Ovary (tissue), 3 donors: ENCODE results near the gene GRK4.

Experiments used
- EP300 ChIP-seq: sonication (generic); formaldehyde crosslinking; IDR thresholded peaks from one replicate; pipeline ENCODE4 v1.6.1; 2017; ENCODE audit warnings: antibody characterized with exemption
- POLR2A ChIP-seq: fragments of 450-650 bp; IDR thresholded peaks from one replicate; pipeline ENCODE4 v1.6.1; 2017; ENCODE audit warnings: antibody characterized with exemption, mild to moderate bottlenecking, moderate library complexity
- TF ChIP-seq, protein P1 (sequence below), 3 donors: fragments of 450-650 bp in 2 of 3; fragments of 200-600 bp in 1 of 3; IDR thresholded peaks; one replicate each; pipeline versions ENCODE4 v1.5.1 to v1.8.0; 2016 to 2022; ENCODE audit warnings: antibody characterized with exemption in 3 of 3, mild to moderate bottlenecking in 1 of 3
- donor health status: DM: no; HTN: no; CAD: no.

DNA sequence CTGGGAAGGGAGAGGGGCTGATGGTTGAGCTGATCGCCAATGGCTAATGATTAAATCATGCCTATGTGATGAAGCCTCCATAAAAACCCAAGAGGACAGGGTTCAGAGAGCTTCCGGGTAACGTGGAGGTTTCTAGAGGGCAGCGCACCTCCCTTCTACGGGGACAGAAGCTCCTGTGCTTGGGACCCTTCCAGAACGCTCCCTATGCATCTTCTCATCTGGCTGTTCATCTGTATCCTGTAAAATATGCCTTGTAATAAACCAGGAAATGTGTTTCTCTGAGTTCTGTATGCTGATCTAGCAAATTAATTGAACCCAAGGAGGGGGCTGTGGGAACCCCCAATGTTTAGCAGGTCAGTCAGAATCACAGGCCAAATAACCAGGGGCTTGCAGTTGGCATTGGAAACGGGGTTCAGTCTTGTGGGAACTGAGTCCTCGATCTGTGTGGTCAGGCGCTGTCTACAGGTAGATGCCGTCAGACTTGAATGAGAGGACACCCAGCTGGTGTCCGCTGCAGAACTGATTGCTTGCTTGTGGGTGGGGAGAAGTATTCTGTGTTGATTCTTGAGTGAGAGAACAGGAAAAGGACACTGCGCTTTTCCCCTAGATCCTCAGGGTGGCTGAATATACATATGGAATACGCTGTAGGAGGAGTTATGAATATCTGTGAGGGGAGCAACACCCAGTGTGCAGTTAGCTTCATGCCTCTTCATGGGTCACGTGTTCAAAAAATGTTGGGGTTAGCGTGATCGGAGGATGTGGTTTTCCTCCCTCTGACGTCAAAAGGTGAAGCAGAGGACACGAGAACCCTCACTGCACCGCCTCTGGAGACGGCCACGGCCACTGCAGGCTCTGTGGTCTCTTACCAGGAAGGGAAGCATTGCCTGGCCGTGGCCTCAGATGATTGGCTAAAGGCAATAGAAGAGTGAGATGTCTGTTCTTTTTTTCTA, 81.8 kb downstream of the GRK4 start:
- TF ChIP-seq, protein P1, sequence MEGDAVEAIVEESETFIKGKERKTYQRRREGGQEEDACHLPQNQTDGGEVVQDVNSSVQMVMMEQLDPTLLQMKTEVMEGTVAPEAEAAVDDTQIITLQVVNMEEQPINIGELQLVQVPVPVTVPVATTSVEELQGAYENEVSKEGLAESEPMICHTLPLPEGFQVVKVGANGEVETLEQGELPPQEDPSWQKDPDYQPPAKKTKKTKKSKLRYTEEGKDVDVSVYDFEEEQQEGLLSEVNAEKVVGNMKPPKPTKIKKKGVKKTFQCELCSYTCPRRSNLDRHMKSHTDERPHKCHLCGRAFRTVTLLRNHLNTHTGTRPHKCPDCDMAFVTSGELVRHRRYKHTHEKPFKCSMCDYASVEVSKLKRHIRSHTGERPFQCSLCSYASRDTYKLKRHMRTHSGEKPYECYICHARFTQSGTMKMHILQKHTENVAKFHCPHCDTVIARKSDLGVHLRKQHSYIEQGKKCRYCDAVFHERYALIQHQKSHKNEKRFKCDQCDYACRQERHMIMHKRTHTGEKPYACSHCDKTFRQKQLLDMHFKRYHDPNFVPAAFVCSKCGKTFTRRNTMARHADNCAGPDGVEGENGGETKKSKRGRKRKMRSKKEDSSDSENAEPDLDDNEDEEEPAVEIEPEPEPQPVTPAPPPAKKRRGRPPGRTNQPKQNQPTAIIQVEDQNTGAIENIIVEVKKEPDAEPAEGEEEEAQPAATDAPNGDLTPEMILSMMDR (IDR thresholded peaks at IDR 0.05) = no peak
- no peak for TF ChIP-seq POLR2A
- TF ChIP-seq EP300 = no peak
